HL-60/S4 treated with retinoic acid at 250 ng/mL for 4 days and 3 days (cell line): ENCODE results near the gene CPA1.
"Not testable (repeated sequence)": the region's sequence is repeated elsewhere in the genome, so short reads cannot be mapped to it uniquely, and the experiment has no call there.

Experiments used
- in situ Hi-C: fragments of 300-500 bp; cut with MboI; formaldehyde crosslinking; loops from 2 replicates; pipeline ENCODE4 v1.7.0; 2022; ENCODE audit warnings: low sequenced_read_pairs

The CPA1 gene

DNA sequence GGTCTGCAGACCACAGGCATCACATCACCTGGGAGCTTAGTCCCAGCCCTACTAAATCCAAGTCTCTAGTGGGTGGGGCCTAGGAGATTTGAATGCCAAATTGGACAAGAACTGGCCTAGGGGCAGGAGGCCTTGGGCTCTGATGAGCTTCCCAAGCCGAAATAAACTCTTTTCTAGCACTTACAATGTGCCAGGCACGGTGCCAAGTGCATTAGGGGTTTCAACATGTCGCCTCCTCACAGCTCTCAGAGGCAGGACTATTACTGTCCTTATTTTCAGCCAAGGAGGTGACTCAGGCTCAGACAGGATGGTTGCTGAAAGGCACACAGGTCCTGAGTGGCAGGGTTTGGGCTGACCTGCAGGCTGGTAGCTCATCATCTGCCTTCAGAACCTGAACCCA is 9.2 kb upstream of the CPA1 start:
- in situ Hi-C loops = no loop called here

- in situ Hi-C loops = no loop called here
Observed at GRCh38 chr7:130372402-130373165, 7.7 kb upstream of the CPA1 start.

- in situ Hi-C loops = no loop called here
Observed at GRCh38 chr7:130374507-130374906, 5.8 kb upstream of the CPA1 start.

GRCh38 chr7:130376461-130376860 is 3.8 kb upstream of the CPA1 start:
- in situ Hi-C loops = not testable (repeated sequence)

- in situ Hi-C loops = no loop called here
Observed at GRCh38 chr7:130377178-130377577, 3.1 kb upstream of the CPA1 start.

- in situ Hi-C loops = no loop called here
Observed at GRCh38 chr7:130379019-130379418, 1.3 kb upstream of the CPA1 start.

GRCh38 chr7:130379532-130379920 is 768 bp upstream of the CPA1 start:
- in situ Hi-C loops = no loop called here

DNA sequence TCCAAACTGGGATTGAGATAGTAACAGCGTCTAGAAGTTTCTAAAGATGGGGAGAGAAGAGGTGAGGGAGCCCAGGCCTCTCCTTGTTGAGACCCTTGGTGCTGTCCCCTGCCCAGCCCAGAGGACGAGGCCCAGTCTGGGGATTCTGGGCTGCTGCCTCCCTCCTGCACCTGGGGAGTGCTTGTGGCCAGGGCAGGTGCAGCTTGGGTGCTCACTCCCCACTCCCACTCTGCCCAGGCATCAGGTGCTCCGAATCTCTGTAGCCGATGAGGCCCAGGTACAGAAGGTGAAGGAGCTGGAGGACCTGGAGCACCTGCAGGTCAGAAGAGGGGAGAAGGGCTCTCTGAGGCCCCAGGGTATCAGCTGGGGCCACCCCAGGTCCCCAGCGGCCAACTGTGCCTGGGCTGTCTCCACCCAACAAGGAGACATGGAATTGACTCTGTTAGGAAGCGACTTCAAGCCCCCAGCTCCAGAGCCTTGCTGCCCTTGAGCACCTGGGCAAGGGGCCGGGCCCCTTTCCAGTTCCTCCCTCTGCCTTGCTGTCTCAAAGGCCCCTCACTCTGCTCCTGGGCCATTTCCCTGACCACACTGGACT is 664 bp downstream of the CPA1 start:
- in situ Hi-C loops = no loop called here

GRCh38 chr7:130381468-130382312 is 1.4 kb downstream of the CPA1 start:
- in situ Hi-C loops = no loop called here

GRCh38 chr7:130383187-130383980 is 3.1 kb downstream of the CPA1 start:
- in situ Hi-C loops = no loop called here

DNA sequence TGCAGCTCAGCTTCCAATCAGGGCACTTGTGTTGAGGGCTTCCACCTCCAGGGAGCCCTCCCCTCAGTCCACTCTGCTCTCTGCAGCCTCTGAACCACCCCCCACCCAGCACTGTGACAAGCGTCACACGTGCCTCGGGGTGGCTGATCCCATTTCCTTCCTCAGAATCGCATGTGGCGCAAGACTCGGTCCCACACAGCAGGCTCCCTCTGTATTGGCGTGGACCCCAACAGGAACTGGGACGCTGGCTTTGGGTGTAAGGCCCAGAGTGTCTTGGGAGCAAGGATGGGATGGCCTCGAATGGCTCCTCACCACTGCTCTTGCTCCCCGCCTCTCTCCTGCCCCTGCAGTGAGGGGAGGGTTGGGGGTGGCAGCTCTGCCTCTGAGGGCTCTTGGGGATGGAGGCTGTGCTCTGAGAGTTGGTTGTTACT is 4.1 kb downstream of the CPA1 start:
- in situ Hi-C loops = no loop called here

- in situ Hi-C loops = no loop called here
Observed at GRCh38 chr7:130384841-130385599, 4.7 kb downstream of the CPA1 start.

- in situ Hi-C loops = no loop called here
Observed at GRCh38 chr7:130385600-130386066, 5.3 kb downstream of the CPA1 start.

DNA sequence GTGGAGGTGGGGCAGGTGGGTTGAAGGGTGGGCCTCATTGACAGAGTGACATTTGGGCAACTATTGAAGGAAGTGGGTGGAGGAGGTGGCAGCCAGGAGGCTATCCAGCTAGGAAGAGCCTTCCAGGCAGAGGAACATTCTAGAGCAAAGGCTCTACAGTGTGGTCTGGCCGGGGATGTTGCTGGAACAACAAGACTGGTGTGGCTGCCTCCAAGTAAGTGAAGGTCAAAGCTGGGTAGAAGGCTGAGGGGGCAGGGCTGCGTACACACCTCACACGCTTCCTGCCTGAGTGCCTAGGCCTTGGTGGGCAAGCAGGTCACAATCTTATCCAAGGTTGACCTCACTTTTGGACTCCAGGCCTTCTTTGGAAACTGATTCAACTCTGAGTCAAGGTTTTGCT is 6.6 kb downstream of the CPA1 start:
- in situ Hi-C loops = no loop called here

GRCh38 chr7:130387306-130387627 is 7.0 kb downstream of the CPA1 start:
- in situ Hi-C loops = no loop called here

GRCh38 chr7:130387628-130388403 is 7.5 kb downstream of the CPA1 start:
- in situ Hi-C loops = no loop called here

DNA sequence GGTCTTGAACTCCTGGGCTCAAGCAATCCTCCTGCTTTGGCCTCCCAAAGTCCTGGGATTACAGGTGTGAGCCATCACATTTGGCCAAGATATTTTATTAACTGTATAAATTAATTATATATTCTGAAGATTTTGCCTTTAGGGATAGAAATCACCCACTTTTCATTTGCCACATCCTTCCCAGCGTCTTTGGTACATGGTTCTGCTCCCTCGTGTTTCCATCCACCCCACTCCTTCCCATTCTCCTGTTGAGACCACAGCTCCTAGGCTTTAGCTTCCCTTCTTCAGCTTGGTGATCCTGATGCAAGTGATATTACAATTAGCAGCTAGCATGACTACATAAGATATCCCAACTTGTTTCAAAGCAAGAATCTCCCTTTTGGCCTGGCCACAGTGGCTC is 8.4 kb downstream of the CPA1 start:
- in situ Hi-C loops = no loop called here

- in situ Hi-C loops = no loop called here
Observed at GRCh38 chr7:130390486-130390885, 10.2 kb downstream of the CPA1 start.

DNA sequence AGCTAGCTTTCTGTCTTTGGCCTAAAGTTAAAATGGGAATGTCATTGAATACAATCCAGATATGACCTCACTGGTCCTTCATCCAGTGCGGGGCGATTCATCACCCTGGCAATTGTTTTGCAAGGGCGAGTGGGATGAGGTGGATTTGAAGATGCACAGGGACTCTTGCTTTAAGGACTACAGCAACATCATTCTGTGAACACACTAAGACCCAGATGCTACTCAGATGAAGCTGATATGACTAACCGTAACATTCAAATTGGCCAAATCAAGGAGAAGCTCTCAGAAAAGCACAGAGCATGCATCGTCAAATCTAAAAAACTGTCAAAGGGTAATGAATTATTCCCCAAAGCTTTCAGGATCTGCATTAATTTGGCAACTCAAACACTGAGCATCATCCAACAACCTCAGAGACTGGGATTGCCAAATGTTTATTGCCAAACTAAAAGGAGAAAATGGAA is 12.8 kb downstream of the CPA1 start:
- in situ Hi-C loops = no loop called here
